Endothelial cell of umbilical vein (primary cell): ENCODE measurements around the gene CTU2. TPM values are rescaled to one million over a fixed set of nuclear protein-coding genes. Genes with fewer than 3 reads are reported as not detected.

Experiments used
- BruUV-seq: library from RNA; stranded (reverse); fragments of 400-500 nt; replicated peaks from 2 replicates; lab custom pipeline; 2021; lab: Mats Ljungman, UMichigan
- CTCF ChIA-PET: fragments of 300-600, 350-600 bp; sonication (Branson Sonifier 250); formaldehyde crosslinking; loops from one replicate; lab custom pipeline; 2021; ENCODE audit warnings: antibody characterized with exemption, inconsistent platforms; lab: Charles Lee
- POLR2A ChIA-PET: fragments of 300-600, 350-600 bp; sonication (Branson Sonifier 250); formaldehyde crosslinking; loops from one replicate; lab custom pipeline; 2021; ENCODE audit warnings: antibody characterized with exemption, inconsistent platforms; lab: Charles Lee
- DNase-seq: peaks from one replicate; pipeline ENCODE4 v3.0.0-alpha.2; 2011; ENCODE audit warnings: low read depth, low spot score
- FAIRE-seq: peaks from 2 replicates; lab custom pipeline; 2011; peaks lifted over from hg19 to GRCh38; lab: Jason Lieb, UNC
- H2AFZ ChIP-seq: 2 replicates; pipeline ENCODE4 v1.6.0; 2012; ENCODE audit warnings: low read depth, low read length, control low read depth, inconsistent platforms
- H3K27ac ChIP-seq: 2 replicates; pipeline ENCODE4 v1.5.1; 2011; ENCODE audit warnings: low read depth, mild to moderate bottlenecking, control low read depth, low read length, moderate library complexity; ENCODE audit not compliant: insufficient read depth
- H3K27me3 ChIP-seq, 2 experiments: 2 replicates each; pipeline versions ENCODE4 v1.6.0 to v1.6.1; 2011; ENCODE audit warnings: low read length in 2 of 2, mixed read lengths in 1 of 2; ENCODE audit not compliant: control insufficient read depth in 2 of 2, insufficient read depth in 2 of 2
- H3K36me3 ChIP-seq, 2 experiments: 2 replicates in 1 of 2; 3 replicates in 1 of 2; pipeline ENCODE4 v1.5.1; 2011; ENCODE audit warnings: low read length in 2 of 2, mild to moderate bottlenecking in 1 of 2, moderate library complexity in 1 of 2; ENCODE audit not compliant: control insufficient read depth in 2 of 2, insufficient read depth in 2 of 2; ENCODE audit errors: extremely low read depth in 1 of 2
- H3K4me1 ChIP-seq: 3 replicates; pipeline ENCODE4 v1.5.1; 2011; ENCODE audit warnings: mild to moderate bottlenecking, low read length; ENCODE audit not compliant: control insufficient read depth, insufficient read depth; ENCODE audit errors: extremely low read depth
- H3K4me2 ChIP-seq: 2 replicates; pipeline ENCODE4 v1.6.1; 2011; ENCODE audit warnings: low read length, control low read depth, mixed read lengths; ENCODE audit not compliant: insufficient read depth
- H3K4me3 ChIP-seq, 3 experiments: fragments of 200-600 bp in 1 of 3; sonication (generic), shearing (Covaris generic) in 1 of 3; replicated peaks in 1 of 3; 2 replicates each; pipeline ENCODE4 v1.5.1; 2011 to 2016; ENCODE audit warnings: control low read depth in 3 of 3, low read length in 3 of 3, mild to moderate bottlenecking in 2 of 3, inconsistent platforms in 1 of 3, low read depth in 1 of 3, moderate library complexity in 1 of 3; ENCODE audit not compliant: insufficient read depth in 1 of 3
- H3K79me2 ChIP-seq: 2 replicates; pipeline ENCODE4 v1.6.0; 2012; ENCODE audit warnings: low read length, inconsistent platforms; ENCODE audit not compliant: control insufficient read depth, insufficient read depth
- H3K9ac ChIP-seq: replicated peaks from 2 replicates; pipeline ENCODE3; 2011; ENCODE audit warnings: low read length, control low read depth; ENCODE audit not compliant: insufficient read depth; ENCODE audit errors: extremely low read depth
- H3K9me1 ChIP-seq: replicated peaks from 3 replicates; pipeline ENCODE4 v1.6.0; 2011; ENCODE audit warnings: mild to moderate bottlenecking, low read length; ENCODE audit not compliant: control insufficient read depth, insufficient read depth; ENCODE audit errors: extremely low read depth
- H3K9me3 ChIP-seq: replicated peaks from 2 replicates; pipeline ENCODE4 v1.5.1; 2012; ENCODE audit warnings: low read length, inconsistent platforms; ENCODE audit not compliant: control insufficient read depth, insufficient read depth
- H4K20me1 ChIP-seq: replicated peaks from 2 replicates; pipeline ENCODE3; 2011; ENCODE audit warnings: mild to moderate bottlenecking, low read length; ENCODE audit not compliant: control insufficient read depth, insufficient read depth; ENCODE audit errors: extremely low read depth
- CTCF ChIP-seq, 2 donors: IDR thresholded peaks; 1 replicate in 1 of 2; 2 replicates in 1 of 2; pipeline ENCODE4 v1.5.1; 2011; ENCODE audit warnings: low read length in 2 of 2, mild to moderate bottlenecking in 2 of 2, moderate library complexity in 2 of 2, control low read depth in 1 of 2, inconsistent platforms in 1 of 2, low read depth in 1 of 2; ENCODE audit not compliant: insufficient read depth in 1 of 2; ENCODE audit errors: extremely low read depth in 1 of 2
- EZH2 ChIP-seq: IDR thresholded peaks from 2 replicates; pipeline ENCODE4 v1.6.1; 2012; ENCODE audit warnings: borderline replicate concordance, low read depth, mild to moderate bottlenecking, moderate library complexity, low read length, inconsistent platforms; ENCODE audit not compliant: severe bottlenecking
- FOS ChIP-seq: IDR thresholded peaks from 2 replicates; pipeline ENCODE4 v1.6.1; 2011; ENCODE audit warnings: mild to moderate bottlenecking, low read length, moderate library complexity, borderline replicate concordance; ENCODE audit not compliant: insufficient read depth
- GATA2 ChIP-seq: IDR thresholded peaks from 2 replicates; pipeline ENCODE4 v1.7.0; 2011; ENCODE audit warnings: low read depth, mild to moderate bottlenecking, moderate library complexity, mixed read lengths, low read length; ENCODE audit not compliant: insufficient read length, insufficient read depth
- JUN ChIP-seq: IDR thresholded peaks from 2 replicates; pipeline ENCODE4 v1.6.1; 2011; ENCODE audit warnings: borderline replicate concordance, low read depth; ENCODE audit not compliant: insufficient read length, insufficient read depth
- MAX ChIP-seq: IDR thresholded peaks from 2 replicates; pipeline ENCODE4 v1.6.1; 2011; ENCODE audit not compliant: insufficient read depth, insufficient read length
- MYC ChIP-seq: IDR thresholded peaks from one replicate; pipeline ENCODE4 v1.6.1; 2011; ENCODE audit warnings: mild to moderate bottlenecking, low read depth, low read length
- POLR2A ChIP-seq: IDR thresholded peaks from 2 replicates; pipeline ENCODE4 v1.6.1; 2012; ENCODE audit warnings: low read depth, mild to moderate bottlenecking, control low read depth, low read length
- POLR2AphosphoS5 ChIP-seq: IDR thresholded peaks from 2 replicates; pipeline ENCODE4 v1.6.1; 2012; ENCODE audit warnings: low read depth, mild to moderate bottlenecking, control low read depth, low read length, moderate library complexity; ENCODE audit not compliant: insufficient read depth
- dilution Hi-C: fragments of 300-500 bp; cut with MboI; formaldehyde crosslinking; loops from one replicate; pipeline ENCODE4 v1.15.0; 2019; ENCODE audit warnings: low sequenced_read_pairs; ENCODE audit not compliant: extremely low pct_ligation_motif_present
- intact Hi-C: fragments of 100-400 bp; cut with micrococcal nuclease; formaldehyde crosslinking; loops from one replicate; pipeline ENCODE4 v1.10.0; 2022
- polyA plus RNA-seq, 4 experiments: library from polyadenylated mRNA; depleted of rRNA in 3 of 4; stranded (reverse) in 3 of 4; unstranded in 1 of 4; fragments of >200 nt; gene quantifications; 2 replicates each; pipeline versions ENCODE4 v1.2.1 to v1.2.3, GENCODE V29; 2011 to 2012; ENCODE audit warnings: missing spikeins in 1 of 4
- total RNA-seq: library from RNA; stranded (reverse); gene quantifications from 2 replicates; pipeline ENCODE4 v1.2.3, GENCODE V29; 2021

CTU2 gene
- total and polyA plus RNA-seq, 2 donors (not counting 3 experiments of a cell fraction or from before 2014, with no cell fraction given), result 26.1 to 33.7 TPM

- FAIRE-seq (no peak), DNase-seq (no peak)
- no peaks in the 10 kb centered on the region for H3K9me3 ChIP-seq
- no peak for TF ChIP-seq JUN
- TF ChIP-seq MYC, result no peak
- TF ChIP-seq FOS, result no peak
- TF ChIP-seq MAX, result no peak
- no peak for TF ChIP-seq CTCF (IDR thresholded peaks at IDR 0.05; ENCODE audit: extremely low read depth in 1 of 2, insufficient read depth in 1 of 2, low read depth in 1 of 2, low read length in 2 of 2)
- no peak for TF ChIP-seq POLR2AphosphoS5
- TF ChIP-seq POLR2A, result no peak
- no peak for TF ChIP-seq GATA2
- no peak for TF ChIP-seq EZH2
- H3K4me3 ChIP-seq, result no peak overlapping the region
- H3K36me3 ChIP-seq, result peaks cover 4 to 21% of the 10 kb centered on the region in 2 experiments
- intact Hi-C loops (no loop called here), dilution Hi-C loops (no loop called here)
- H3K9me1 ChIP-seq, result no peaks in the 10 kb centered on the region
- POLR2A ChIA-PET, result no interaction called here
- H3K79me2 ChIP-seq, result peaks cover 2% of the 10 kb centered on the region
- H4K20me1 ChIP-seq, result no peaks in the 10 kb centered on the region
- H3K27me3 ChIP-seq, result no peaks in the 10 kb centered on the region
- TSS peak; percentile 6 for BruUV-seq
- H2AFZ ChIP-seq, result no peak overlapping the region
- H3K27ac ChIP-seq, result no peak overlapping the region
- CTCF ChIA-PET, result interaction anchor here (1.4 kb wide), 1 partner anchor 34 kb away, joined by 4 read pairs; the partner anchor contains the start of gene MVD
- H3K9ac ChIP-seq, result no peak overlapping the region
- peaks cover 13% of the 10 kb centered on the region for H3K4me1 ChIP-seq
- H3K4me2 ChIP-seq, result no peak overlapping the region
These were observed 9.9 kb upstream of the CTU2 start for GRCh38 chr16:88696441-88696840.
